Measurements from ENCODE around the gene RERE.

Gene RERE

DNA sequence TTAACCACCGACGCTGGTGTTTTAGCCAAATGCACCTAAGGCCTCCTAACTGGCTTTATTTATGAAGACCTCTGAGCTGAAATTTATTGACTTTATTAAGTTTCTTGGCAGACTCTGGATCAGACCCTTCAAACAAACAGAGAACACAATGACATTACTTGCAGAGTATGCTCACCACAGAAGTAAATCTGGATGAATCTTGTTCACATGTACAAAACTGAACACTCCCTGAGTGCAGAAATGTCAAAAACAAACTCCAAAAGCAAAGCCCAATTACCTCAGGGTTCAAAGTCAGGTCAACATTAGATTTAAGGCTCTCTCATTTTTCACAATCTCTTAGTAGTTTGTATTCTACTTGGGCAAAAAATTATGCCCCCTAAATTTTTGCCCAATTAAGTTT, 280.9 kb downstream of the RERE start:
- no peak for DNase-seq
- TF ChIP-seq, protein P1, sequence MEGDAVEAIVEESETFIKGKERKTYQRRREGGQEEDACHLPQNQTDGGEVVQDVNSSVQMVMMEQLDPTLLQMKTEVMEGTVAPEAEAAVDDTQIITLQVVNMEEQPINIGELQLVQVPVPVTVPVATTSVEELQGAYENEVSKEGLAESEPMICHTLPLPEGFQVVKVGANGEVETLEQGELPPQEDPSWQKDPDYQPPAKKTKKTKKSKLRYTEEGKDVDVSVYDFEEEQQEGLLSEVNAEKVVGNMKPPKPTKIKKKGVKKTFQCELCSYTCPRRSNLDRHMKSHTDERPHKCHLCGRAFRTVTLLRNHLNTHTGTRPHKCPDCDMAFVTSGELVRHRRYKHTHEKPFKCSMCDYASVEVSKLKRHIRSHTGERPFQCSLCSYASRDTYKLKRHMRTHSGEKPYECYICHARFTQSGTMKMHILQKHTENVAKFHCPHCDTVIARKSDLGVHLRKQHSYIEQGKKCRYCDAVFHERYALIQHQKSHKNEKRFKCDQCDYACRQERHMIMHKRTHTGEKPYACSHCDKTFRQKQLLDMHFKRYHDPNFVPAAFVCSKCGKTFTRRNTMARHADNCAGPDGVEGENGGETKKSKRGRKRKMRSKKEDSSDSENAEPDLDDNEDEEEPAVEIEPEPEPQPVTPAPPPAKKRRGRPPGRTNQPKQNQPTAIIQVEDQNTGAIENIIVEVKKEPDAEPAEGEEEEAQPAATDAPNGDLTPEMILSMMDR (IDR thresholded peaks at IDR 0.05; ENCODE audit: low read depth, low read length) = no peak
- Histone ChIP-seq H3K4me1 (no peaks in the 10 kb centered on the region), H3K9me3 (no peaks in the 10 kb centered on the region), H3K36me3 (no peaks in the 10 kb centered on the region), H3K27me3 (no peaks in the 10 kb centered on the region), H3K4me3 (ENCODE audit: low read depth, low read length) (no peak overlapping the region)

DNA sequence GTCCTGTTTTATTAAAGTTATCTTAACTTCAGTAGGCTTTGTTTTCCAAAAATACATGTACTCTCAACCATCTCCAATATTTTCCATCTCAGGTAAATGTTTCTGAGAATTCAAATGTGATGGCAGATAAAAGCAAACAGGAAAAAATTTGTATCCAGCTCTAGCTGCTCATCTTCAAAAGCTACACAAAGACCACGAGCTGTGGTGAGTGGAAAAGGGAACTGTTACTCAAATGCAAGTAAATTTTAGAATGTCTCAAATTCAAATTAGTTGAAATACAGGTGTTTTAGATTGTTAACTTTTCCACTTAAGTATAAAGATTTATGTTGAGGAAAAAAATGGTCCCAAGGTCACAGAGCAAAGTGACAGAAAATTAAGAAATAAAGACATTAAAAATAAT, 283.5 kb downstream of the RERE start:
- no peaks in the 10 kb centered on the region for H3K4me1 ChIP-seq
- no peak for DNase-seq
- no peaks in the 10 kb centered on the region for H3K27me3 ChIP-seq
- no peaks in the 10 kb centered on the region for H3K36me3 ChIP-seq
- no peaks in the 10 kb centered on the region for H3K9me3 ChIP-seq
- H3K4me3 ChIP-seq (ENCODE audit: low read depth, low read length) = no peak overlapping the region
- TF ChIP-seq, protein P1 (IDR thresholded peaks at IDR 0.05; ENCODE audit: low read depth, low read length) = no peak

DNA sequence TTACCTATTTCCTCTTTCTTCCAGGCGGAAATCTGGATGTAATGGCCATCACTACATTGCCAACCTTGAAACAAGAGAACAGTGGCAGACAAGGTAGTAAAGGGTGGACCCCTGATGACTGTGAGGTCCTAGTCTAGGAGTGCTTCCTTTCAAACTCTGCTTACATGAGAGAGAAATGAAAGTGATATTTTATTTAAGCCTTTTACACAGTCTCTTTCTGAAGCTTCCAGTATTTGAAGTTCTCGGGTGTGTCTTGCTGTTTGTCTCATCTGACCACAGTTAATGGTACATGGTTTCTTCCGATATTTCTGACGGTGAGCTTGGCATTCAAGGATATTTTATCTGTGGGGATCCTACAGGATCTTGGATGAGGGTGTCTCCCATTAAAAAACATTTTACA, 284.3 kb downstream of the RERE start:
- H3K4me1 ChIP-seq = no peaks in the 10 kb centered on the region
- no peak for DNase-seq
- H3K9me3 ChIP-seq = no peaks in the 10 kb centered on the region
- TF ChIP-seq, protein P1 (IDR thresholded peaks at IDR 0.05; ENCODE audit: low read depth, low read length) = no peak
- H3K4me3 ChIP-seq (ENCODE audit: low read depth, low read length) = no peak overlapping the region
- H3K27me3 ChIP-seq = no peaks in the 10 kb centered on the region
- H3K36me3 ChIP-seq = no peaks in the 10 kb centered on the region

DNA sequence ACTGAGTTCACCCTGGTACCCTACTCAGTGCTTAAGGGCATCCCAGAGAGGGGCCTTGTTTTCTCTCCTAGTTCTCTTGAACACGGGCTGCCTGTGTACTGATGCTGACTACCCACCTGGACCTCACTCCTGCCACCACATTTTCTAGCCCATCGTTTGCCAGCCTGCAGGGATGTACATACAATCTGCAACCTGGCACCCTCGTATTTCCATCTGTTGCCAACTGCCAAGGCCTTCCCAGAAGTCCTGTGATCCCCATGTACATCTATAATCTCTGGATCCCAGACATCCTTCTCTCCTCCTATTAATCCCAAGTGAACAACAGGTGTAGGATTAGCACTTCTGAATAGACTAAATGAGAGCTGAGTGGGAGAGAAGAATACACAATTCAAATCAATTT, 287.5 kb downstream of the RERE start:
- TF ChIP-seq, protein P1 (IDR thresholded peaks at IDR 0.05; ENCODE audit: low read depth, low read length) = no peak
- H3K4me1 ChIP-seq = peaks cover 5% of the 10 kb centered on the region; the same call in 1 of the 2 replicates
- H3K27me3 ChIP-seq = no peaks in the 10 kb centered on the region
- H3K36me3 ChIP-seq = no peaks in the 10 kb centered on the region
- H3K9me3 ChIP-seq = no peaks in the 10 kb centered on the region
- H3K4me3 ChIP-seq (ENCODE audit: low read depth, low read length) = no peak overlapping the region
- DNase-seq = no peak

DNA sequence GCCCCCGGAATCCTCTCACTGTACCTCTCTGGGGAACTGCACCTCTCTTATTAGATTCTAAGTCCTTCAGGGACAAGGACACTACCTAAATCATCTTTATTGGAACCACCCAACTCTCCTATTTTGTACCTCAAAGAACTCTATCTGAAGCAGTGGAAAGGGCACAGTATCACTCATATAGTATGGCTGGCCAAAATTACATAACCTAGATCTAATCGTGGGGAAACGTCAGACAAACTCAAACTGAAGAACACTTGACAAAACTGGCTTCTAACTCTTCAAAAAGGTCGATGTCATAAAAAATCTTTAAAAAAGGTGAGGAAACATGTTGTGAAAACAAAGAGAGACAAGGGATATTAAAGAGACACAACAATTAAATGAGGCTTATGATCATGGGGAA, 289.5 kb downstream of the RERE start:
- Histone ChIP-seq H3K9me3 (no peaks in the 10 kb centered on the region), H3K4me1 (peaks cover 5% of the 10 kb centered on the region; the same call in 1 of the 2 replicates), H3K4me3 (ENCODE audit: low read depth, low read length) (no peak overlapping the region), H3K27me3 (no peaks in the 10 kb centered on the region), H3K36me3 (no peaks in the 10 kb centered on the region)
- TF ChIP-seq, protein P1 (IDR thresholded peaks at IDR 0.05; ENCODE audit: low read depth, low read length) = no peak
- DNase-seq = no peak

DNA sequence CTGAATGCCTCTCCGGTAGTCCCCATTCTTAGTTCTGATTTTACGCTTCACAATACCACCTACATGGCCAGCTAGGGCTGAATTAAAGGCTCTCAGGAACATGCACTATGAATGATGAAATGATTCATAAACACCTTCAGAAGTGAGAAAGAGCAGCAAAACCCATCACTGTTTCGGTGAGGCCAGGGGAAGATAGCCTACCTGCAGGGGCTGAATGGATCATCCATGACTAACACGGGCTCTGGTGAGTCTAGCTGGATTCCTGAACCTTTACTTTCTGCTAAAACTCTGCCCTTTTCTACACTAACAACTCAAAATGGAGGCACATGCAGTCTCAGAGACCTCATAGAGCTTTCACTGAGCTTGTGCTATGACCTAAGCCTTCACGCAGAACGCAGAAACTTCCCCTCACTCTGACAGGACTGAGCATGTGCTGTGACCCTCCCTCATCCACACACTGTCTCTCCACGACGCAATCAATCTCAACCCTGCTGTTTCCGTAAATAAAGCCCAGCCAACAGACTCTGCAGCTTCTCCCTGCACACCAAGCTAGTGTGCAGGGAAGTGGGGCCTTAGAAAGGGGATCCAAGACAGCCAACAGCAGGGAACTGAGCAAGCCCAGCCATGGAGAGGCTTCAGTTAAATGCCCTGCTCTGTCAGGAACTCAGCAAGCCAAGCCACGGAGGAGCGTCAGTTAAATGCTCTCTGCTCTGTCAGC, 291.7 kb downstream of the RERE start:
- Histone ChIP-seq H3K9me3 (no peaks in the 10 kb centered on the region), H3K36me3 (no peaks in the 10 kb centered on the region), H3K27me3 (no peaks in the 10 kb centered on the region), H3K4me1 (peaks cover 5% of the 10 kb centered on the region; the same call in 1 of the 2 replicates), H3K4me3 (ENCODE audit: low read depth, low read length) (peak overlapping the region; percentile 48)
- peak; percentile 74 for DNase-seq
- TF ChIP-seq, protein P1 (IDR thresholded peaks at IDR 0.05; ENCODE audit: low read depth, low read length) = no peak
